ENCODE results near the gene CDK2AP2.

CDK2AP2 gene

GRCh38 chr11:67532889-67533288, 24.9 kb upstream of the CDK2AP2 start:
- H3K36me3 ChIP-seq = no peaks in the 10 kb centered on the region
- peaks cover 0 to 4% of the 10 kb centered on the region in 2 donors for H3K27me3 ChIP-seq
- DNase-seq = no peak
- TF ChIP-seq CTCF (IDR thresholded peaks at IDR 0.05) = no peak
- peaks cover 0 to 4% (median 0%) of the 10 kb centered on the region in 3 donors for H3K9me3 ChIP-seq
- H3K4me1 ChIP-seq = no peaks in the 10 kb centered on the region
- intact Hi-C loops (cut with DNase I; ENCODE audit: low total_unique reads) = no loop called here
- H3K27ac ChIP-seq = no peak overlapping the region
- no peak overlapping the region for H3K4me3 ChIP-seq

- TF ChIP-seq CTCF (IDR thresholded peaks at IDR 0.05) = no peak
- intact Hi-C loops (cut with DNase I; ENCODE audit: low total_unique reads) = no loop called here
- H3K36me3 ChIP-seq = no peaks in the 10 kb centered on the region
- H3K9me3 ChIP-seq = peaks cover 0 to 4% (median 0%) of the 10 kb centered on the region in 3 donors
- no peak overlapping the region for H3K4me3 ChIP-seq
- peaks cover 0 to 12% of the 10 kb centered on the region in 2 donors for H3K27me3 ChIP-seq
- H3K4me1 ChIP-seq = no peaks in the 10 kb centered on the region
- no peak for DNase-seq
- H3K27ac ChIP-seq = no peak overlapping the region
These were observed 22.3 kb upstream of the CDK2AP2 start for GRCh38 chr11:67530282-67530592.

- Histone ChIP-seq H3K9me3 (no peaks in the 10 kb centered on the region), H3K27me3 (peaks cover 0 to 29% of the 10 kb centered on the region in 2 donors), H3K27ac (no peak overlapping the region), H3K4me1 (no peaks in the 10 kb centered on the region), H3K4me3 (no peak overlapping the region), H3K36me3 (no peaks in the 10 kb centered on the region)
- no peak for TF ChIP-seq CTCF (IDR thresholded peaks at IDR 0.05)
- intact Hi-C loops (cut with DNase I; ENCODE audit: low total_unique reads) = no loop called here
- no peak for DNase-seq
These were observed 20.4 kb upstream of the CDK2AP2 start for GRCh38 chr11:67528376-67528775.

GRCh38 chr11:67525275-67525976, 17.5 kb upstream of the CDK2AP2 start:
- Histone ChIP-seq H3K36me3 (no peaks in the 10 kb centered on the region), H3K9me3 (no peaks in the 10 kb centered on the region), H3K27me3 (peaks cover 0 to 54% of the 10 kb centered on the region in 2 donors), H3K4me1 (no peaks in the 10 kb centered on the region), H3K4me3 (no peak overlapping the region), H3K27ac (no peak overlapping the region)
- DNase-seq = no peak
- intact Hi-C loops (cut with DNase I; ENCODE audit: low total_unique reads) = no loop called here
- no peak for TF ChIP-seq CTCF (IDR thresholded peaks at IDR 0.05)

GRCh38 chr11:67524480-67524808, 16.5 kb upstream of the CDK2AP2 start:
- H3K27me3 ChIP-seq = peaks cover 0 to 51% of the 10 kb centered on the region in 2 donors
- DNase-seq = no peak
- H3K36me3 ChIP-seq = no peaks in the 10 kb centered on the region
- no peak for TF ChIP-seq CTCF (IDR thresholded peaks at IDR 0.05)
- H3K4me3 ChIP-seq = no peak overlapping the region
- H3K9me3 ChIP-seq = no peaks in the 10 kb centered on the region
- intact Hi-C loops (cut with DNase I; ENCODE audit: low total_unique reads) = no loop called here
- H3K4me1 ChIP-seq = no peaks in the 10 kb centered on the region
- no peak overlapping the region for H3K27ac ChIP-seq

All from tibial artery (tissue), 4 donors.